22Rv1 (cell line): Measurements from ENCODE around the gene USH2A.

ENCODE experiments used
- CTCF ChIP-seq: fragments of 450-650 bp; IDR thresholded peaks from 2 replicates; pipeline ENCODE4 v1.5.1; 2017; ENCODE audit warnings: mild to moderate bottlenecking
- ZFX ChIP-seq: fragments of 450-650 bp; IDR thresholded peaks from 2 replicates; pipeline ENCODE4 v1.6.1; 2017; ENCODE audit warnings: antibody characterized with exemption, borderline replicate concordance

DNA sequence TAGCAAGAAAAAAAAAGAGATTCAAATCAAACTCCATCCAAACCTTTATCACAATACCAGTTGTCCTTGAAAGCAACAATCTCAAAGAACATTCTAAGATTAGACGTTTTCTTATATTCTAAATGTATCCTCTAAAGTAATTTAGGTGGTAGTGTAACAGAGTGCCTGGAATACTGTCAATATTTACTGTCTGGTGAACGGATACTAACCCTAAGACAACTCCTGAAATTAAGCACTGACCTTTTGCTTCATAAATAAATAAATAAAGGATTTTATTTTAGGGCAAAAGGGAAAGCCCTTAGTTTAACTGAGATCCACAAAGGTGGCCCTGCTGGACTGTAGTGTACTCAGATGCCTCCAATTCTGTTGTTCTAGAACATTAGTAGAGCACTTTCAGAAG lies 9.9 kb upstream of the USH2A start:
- TF ChIP-seq CTCF (no peak), ZFX (no peak)
